ENCODE data around the gene TIPARP. TPM values are rescaled to one million over a fixed set of nuclear protein-coding genes. Genes with fewer than 3 reads are reported as not detected.

The TIPARP gene
- total and polyA plus RNA-seq, 2 of the 8 experiments (the other 6 are each of a cell fraction or from before 2014, with no cell fraction given) = 1.6 to 5.8 TPM

DNA sequence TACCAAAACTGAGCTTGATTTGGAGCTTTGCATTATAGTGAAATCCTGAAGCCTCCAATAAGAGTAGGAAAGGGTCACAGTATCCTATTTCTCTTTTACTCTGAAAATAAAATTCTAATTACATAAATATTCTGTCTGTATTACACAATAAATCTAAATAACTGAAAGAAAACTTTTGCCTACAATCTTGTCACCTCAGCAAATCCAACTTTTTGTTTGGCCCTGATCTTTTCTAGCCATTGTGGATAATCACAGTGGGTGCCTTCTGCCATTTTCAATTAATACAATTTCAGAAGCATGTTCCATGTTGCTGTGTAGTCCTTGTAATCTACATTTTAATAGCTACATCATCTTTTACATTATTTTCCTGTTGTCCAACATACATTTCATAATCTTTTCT, 29.4 kb upstream of the TIPARP start:
- POLR2A ChIA-PET (ENCODE audit: partially characterized antibody) = no interaction called here
- H3K27me3 ChIP-seq (replicated peaks in 1 of 4; ENCODE audit: control insufficient read depth in 3 of 4, extremely low read depth in 1 of 4, insufficient read depth in 3 of 4, low read length in 3 of 4) = no peaks in the 10 kb centered on the region
- H4K91ac ChIP-seq (replicated peaks; ENCODE audit: insufficient read length, low read length) = no peak overlapping the region
- H4K20me1 ChIP-seq (replicated peaks in 1 of 2; ENCODE audit: control insufficient read depth in 1 of 2, insufficient read depth in 2 of 2, low read length in 2 of 2) = no peaks in the 10 kb centered on the region
- no peak overlapping the region for H3K27ac ChIP-seq (ENCODE audit: low read depth, low read length)
- H3K4me2 ChIP-seq (ENCODE audit: insufficient read depth in 1 of 2, low read depth in 2 of 2, low read length in 2 of 2) = no peak overlapping the region
- no peaks in the 10 kb centered on the region for H3K79me2 ChIP-seq (ENCODE audit: control insufficient read depth in 1 of 2, insufficient read depth in 2 of 2, low read length in 2 of 2)
- no peak overlapping the region for H3K18ac ChIP-seq (ENCODE audit: extremely low read depth, low read length)
- no peak overlapping the region for H3K14ac ChIP-seq (ENCODE audit: insufficient read length)
- no peak overlapping the region for H2BK20ac ChIP-seq (ENCODE audit: low read length)
- H2BK15ac ChIP-seq (ENCODE audit: low read length) = no peak overlapping the region
- H2BK120ac ChIP-seq (replicated peaks; ENCODE audit: low read depth, low read length) = no peak overlapping the region
- no peak overlapping the region for H3K4ac ChIP-seq (replicated peaks; ENCODE audit: insufficient read length, low read depth, low read length)
- H3K9me3 ChIP-seq (ENCODE audit: insufficient read depth in 2 of 2, low read depth in 1 of 2, low read length in 1 of 2) = no peaks in the 10 kb centered on the region
- H2BK12ac ChIP-seq (ENCODE audit: low read depth, low read length) = no peak overlapping the region
- peaks cover 0 to 13% (median 4%) of the 10 kb centered on the region in 4 experiments; a peak in 3 of 7 replicates for H3K4me1 ChIP-seq (replicated peaks in 1 of 4; ENCODE audit: control insufficient read depth in 3 of 4, insufficient read depth in 4 of 4, low read length in 3 of 4)
- H2AK5ac ChIP-seq (ENCODE audit: low read depth, low read length) = no peak overlapping the region
- H3K79me1 ChIP-seq (ENCODE audit: low read depth, low read length) = no peaks in the 10 kb centered on the region
- no peak overlapping the region for H2AFZ ChIP-seq (ENCODE audit: low read length)
- no peak overlapping the region for H3K23ac ChIP-seq (ENCODE audit: insufficient read length)
- no peak overlapping the region for H3K9ac ChIP-seq (replicated peaks in 1 of 4; ENCODE audit: extremely low read depth in 1 of 4, low read depth in 3 of 4, low read length in 3 of 4)
- H3K23me2 ChIP-seq (ENCODE audit: low read depth, low read length) = no peaks in the 10 kb centered on the region
- FAIRE-seq = no peak
- CTCF ChIA-PET (ENCODE audit: partially characterized antibody) = interaction anchor here (0.5 kb wide), 1 partner anchor 975 kb away, joined by 6 read pairs; no protein-coding TSS in a partner anchor
- no peak overlapping the region for H4K8ac ChIP-seq (ENCODE audit: extremely low read depth, insufficient read depth, low read length)
- no peak overlapping the region for H3K4me3 ChIP-seq (ENCODE audit: extremely low read depth in 1 of 4, insufficient read depth in 2 of 4, low read depth in 3 of 4, low read length in 4 of 4)
- H2BK5ac ChIP-seq (ENCODE audit: low read depth, low read length) = no peak overlapping the region
- no peaks in the 10 kb centered on the region for H3K36me3 ChIP-seq (ENCODE audit: control insufficient read depth in 2 of 4, insufficient read depth in 4 of 4, low read length in 3 of 4)
- DNase-seq (ENCODE audit: low read depth in 1 of 2, low spot score in 2 of 2) = no peak
- H3K56ac ChIP-seq (replicated peaks; ENCODE audit: insufficient read length, low read depth, low read length) = no peak overlapping the region
- H4K5ac ChIP-seq (ENCODE audit: insufficient read length, low read depth, low read length) = no peak overlapping the region
- TF ChIP-seq KDM4A (IDR thresholded peaks at IDR 0.05; ENCODE audit: low read depth, low read length, severe bottlenecking) (no peak), SIN3A (conservative IDR thresholded peaks at IDR 0.05 in 1 of 2, IDR thresholded peaks at IDR 0.05 in 1 of 2; ENCODE audit: low read depth in 1 of 2, low read length in 2 of 2) (no peak), RXRA (IDR thresholded peaks at IDR 0.05; ENCODE audit: insufficient read depth, low read depth, low read length) (no peak), BACH1 (IDR thresholded peaks at IDR 0.05; ENCODE audit: low read length) (no peak), NANOG (IDR thresholded peaks at IDR 0.05; ENCODE audit: insufficient read depth, low read depth, low read length, poor library complexity, severe bottlenecking) (no peak), SIRT6 (IDR thresholded peaks at IDR 0.05; ENCODE audit: low read length) (no peak), TBP (IDR thresholded peaks at IDR 0.05; ENCODE audit: low read depth, low read length) (no peak), EZH2 (IDR thresholded peaks at IDR 0.05; ENCODE audit: low read depth, low read length, severe bottlenecking) (no peak), BCL11A (IDR thresholded peaks at IDR 0.05; ENCODE audit: low read depth in 2 of 2, low read length in 2 of 2) (no peak), FOSL1 (IDR thresholded peaks at IDR 0.05; ENCODE audit: insufficient read depth, low read depth, low read length) (no peak)
- TF ChIP-seq, protein P1, sequence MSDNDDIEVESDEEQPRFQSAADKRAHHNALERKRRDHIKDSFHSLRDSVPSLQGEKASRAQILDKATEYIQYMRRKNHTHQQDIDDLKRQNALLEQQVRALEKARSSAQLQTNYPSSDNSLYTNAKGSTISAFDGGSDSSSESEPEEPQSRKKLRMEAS (IDR thresholded peaks at IDR 0.05) = no peak
